ENCODE results near the gene MCF2L. TPM values are rescaled to one million over a fixed set of nuclear protein-coding genes. Genes with fewer than 3 reads are reported as not detected.

Gene MCF2L
- total RNA-seq, 1 experiment from 2014 or later = 4.5 TPM

DNA sequence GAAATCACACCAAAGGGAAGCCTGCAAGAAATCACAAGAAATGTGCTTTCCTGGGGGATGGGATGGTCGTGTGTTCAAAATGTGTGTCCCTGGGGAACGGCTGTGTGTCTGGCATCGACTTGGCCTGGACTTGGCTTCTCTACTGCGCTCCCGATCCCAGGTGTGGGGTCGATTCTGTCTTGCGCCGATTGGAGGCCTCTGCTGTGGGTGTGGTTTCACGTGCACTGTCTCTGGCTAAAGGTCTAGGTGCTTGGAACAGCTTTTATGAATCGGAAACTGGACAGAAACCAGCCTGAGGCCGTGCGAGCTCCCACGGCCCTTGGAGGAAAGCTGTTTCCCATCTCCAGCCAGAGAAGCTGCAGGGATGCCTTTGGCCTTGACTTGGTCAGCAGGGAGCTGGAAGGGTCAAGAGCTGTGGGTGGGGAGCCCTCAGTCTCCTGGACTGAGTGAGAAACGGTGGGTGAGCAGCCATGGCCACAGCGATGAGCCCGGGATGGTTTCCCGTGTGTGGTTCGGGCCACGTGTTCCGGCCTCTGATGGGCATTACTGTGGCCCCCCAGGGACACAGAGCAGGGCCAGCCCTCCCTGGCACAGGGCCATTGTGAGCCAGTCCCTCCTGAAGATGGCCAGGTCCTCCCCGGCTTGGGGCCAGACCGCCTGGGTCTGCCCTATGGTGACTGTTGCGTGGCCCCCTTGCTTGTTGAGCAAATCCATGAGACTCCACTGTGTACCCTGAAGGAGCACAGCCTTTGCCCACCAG lies 29.7 kb downstream of the MCF2L start:
- no peak for DNase-seq (ENCODE audit: low spot score)

- DNase-seq (ENCODE audit: low spot score) = no peak
Measured at GRCh38 chr13:112999414-113000177, 30.6 kb downstream of the MCF2L start.

DNA sequence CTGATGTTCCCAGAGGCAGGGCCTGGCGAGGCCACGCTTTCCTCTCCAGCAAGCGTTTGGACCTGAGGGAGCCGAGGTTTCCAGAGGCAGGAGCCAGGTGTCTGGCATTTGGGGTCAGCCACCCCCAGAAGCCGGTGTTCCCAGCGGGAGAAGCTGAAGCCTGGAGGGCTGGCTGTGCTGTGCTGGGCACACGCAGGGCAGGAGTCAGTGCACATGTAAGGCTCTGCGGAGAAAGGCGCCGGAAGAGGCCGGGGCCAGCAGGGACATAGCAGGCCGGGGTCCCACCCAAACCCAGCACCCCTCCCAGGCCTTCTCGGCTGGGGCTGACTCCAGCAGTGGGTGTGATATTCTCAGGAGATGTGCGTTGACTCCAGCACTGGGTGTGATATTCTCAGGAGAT lies 31.6 kb downstream of the MCF2L start:
- no peak for DNase-seq (ENCODE audit: low spot score)

- no peak for DNase-seq (ENCODE audit: low spot score)
Measured at GRCh38 chr13:113001241-113002140, 32.5 kb downstream of the MCF2L start.

DNA sequence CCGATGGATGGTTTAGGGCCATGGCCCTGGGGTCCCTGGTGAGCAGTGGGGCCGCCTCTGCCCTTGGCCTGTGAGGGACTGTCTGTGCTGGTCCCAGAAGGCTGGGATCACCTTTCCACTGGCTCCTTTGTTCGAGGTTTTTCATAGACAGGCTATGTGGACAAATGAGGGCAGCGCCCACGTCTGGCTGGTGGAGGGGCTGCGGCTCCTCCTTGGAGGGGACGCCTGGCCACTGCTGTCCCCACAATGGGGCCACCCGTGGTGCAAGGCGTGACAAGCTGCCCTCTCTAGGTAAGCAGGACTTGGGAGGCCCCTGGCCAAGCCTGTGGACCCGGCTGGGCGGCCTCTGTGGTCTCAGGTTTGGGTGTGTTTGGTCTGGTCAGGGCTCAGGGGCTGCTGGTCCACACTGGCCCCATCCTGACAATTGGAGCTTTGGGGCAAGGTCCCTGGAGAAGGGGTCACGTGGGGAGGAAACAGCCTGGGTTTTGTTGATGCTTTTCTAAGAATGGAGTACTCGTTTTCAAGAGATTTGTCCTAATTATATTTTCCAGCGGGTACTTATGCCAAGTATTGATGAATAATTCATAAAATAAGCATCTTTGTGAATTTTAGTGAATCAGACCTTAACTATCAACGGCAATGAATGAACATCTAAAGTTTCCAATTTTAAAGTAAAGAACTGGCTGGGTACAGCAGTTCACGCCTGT lies 33.3 kb downstream of the MCF2L start:
- no peak for DNase-seq (ENCODE audit: low spot score)

GRCh38 chr13:113002913-113003290 lies 33.9 kb downstream of the MCF2L start:
- no peak for DNase-seq (ENCODE audit: low spot score)

DNA sequence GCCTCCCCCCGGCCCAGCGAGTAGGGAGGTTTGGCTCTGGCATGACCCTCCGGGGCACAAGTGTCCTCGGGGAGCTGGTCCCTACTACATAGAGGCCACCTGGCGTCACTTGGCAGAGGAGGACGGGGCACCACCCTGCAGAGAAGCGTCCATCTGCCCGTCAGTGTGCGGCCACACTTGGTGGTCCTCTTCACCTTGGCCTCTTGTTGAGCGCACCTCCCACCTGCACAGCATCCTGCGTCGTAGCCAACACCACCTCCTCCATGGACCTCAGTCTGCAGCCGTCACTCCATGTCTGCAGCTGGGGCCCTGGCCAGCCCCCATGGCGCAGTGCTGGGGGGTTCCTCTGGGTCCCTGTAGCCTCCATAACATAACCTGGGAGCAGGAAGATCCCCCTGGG lies 35.1 kb downstream of the MCF2L start:
- no peak for DNase-seq (ENCODE audit: low spot score)

- DNase-seq (ENCODE audit: low spot score) = no peak
Measured at GRCh38 chr13:113005076-113005865, 36.3 kb downstream of the MCF2L start.

DNA sequence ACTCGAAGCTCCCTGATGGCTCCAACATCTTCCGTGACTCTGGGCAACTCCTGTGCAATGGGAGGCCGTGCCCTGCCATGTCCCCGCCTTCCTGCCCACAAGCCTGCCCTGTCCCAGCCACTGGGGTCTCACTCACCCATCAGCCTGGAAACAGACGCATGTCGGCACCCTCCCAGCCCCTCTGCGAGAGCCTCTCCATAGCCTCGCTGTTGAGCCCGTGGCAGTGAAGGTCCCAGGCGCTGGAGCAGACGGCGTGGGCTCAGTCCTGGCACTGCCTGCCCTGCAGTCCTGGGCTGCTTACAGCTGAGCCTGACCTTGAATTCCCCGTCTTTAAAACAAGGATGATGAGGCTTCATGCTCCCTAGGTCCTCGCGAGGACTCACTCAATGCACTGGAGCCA lies 37.0 kb downstream of the MCF2L start:
- DNase-seq (ENCODE audit: low spot score) = no peak

DNA sequence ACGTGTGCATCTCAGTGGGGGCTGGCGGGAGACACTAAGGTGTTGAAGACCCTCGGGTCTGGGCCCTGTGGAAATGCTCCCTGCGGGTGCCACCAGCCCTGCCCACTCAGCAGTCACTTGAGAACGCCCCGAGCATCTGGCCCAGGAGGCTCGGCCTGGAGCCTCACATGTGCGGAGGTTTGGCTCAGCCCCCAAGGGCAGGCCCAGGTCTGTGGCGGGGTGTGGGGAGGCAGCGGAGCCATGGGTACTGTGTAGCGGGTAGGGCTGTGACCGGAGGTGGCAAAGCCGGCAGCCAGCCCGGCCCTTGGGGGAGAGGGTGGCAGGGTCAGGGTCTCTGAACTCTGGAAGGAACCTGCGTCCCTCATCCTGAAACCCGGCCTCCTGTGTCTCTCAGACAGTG lies 37.6 kb downstream of the MCF2L start:
- DNase-seq (ENCODE audit: low spot score) = no peak

GRCh38 chr13:113008851-113009250 lies 39.8 kb downstream of the MCF2L start:
- no peak for DNase-seq (ENCODE audit: low spot score)

DNA sequence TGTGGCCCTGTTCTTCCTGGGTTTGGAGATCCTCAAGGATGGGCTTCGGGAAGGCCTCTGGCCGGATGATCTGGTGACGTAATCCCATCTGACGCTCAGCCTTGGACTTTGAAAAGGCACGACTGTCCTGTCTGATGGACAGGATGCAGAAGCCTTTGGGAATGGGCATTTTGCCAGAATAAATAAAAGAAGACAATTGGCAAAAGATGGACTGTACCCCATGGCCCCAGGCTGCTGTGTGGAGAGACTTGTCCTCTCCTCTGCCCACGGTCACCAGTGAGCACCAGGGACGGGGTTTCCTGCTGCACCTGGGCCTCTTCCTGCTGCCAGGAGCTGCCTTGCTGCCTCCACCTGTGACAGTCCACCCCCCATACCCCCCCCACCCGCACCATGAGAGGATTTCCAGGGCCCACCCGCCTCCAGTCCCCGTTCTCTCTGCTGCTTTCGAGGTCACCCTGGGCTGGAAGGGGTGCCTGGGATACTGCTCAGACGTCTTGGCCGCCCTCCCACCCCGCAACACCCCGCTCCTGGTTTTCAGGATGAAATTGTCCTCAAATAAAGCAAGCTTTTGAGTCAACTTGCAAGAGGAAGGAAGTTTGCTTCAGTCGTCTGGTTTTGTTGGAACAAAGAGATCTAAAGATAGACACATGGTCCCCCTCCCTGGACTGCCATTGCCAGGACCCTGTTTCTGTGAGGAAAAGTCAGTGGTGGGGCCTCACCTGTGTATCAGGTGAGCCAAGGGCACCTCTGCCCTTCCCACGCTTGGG lies 40.9 kb downstream of the MCF2L start:
- no peak for DNase-seq (ENCODE audit: low spot score)

DNA sequence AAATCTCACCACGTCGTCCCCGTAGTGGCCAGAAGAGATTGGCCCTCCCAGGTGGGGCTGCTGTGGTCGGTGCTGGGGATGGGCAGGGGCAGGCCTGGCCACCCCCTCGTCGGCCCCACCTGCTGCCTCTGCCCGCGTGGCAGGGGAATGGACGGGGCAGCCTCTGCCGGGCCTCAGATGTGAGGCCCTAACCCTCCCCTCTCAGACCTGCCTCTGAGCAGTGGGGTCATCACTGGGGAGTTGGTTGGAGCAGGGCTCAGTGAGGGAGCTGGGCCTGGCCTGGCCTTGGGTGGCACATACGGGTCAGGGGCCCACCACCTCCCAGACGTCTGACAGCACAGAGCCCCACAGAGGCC lies 41.5 kb downstream of the MCF2L start:
- DNase-seq (ENCODE audit: low spot score) = no peak

DNA sequence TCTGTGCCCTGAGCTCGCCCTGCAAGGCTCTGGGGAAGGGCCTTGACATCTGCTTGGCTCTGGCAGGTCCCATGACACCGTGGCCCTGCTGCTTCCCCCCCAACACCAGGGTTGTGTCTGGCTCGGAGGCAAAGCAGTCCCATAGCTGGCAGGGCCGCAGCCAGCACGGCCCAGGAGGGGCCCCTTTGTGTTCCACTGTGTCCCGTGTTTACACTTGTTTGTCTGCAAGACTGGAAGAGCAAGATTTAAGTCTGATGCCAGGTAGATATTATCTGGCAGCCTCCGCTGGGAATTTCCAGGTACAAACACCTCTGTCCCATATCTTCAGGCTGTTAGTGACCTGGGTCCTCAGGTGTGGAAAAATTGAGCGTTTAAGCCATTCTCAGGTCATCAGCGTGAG lies 44.3 kb downstream of the MCF2L start:
- DNase-seq (ENCODE audit: low spot score) = no peak

GRCh38 chr13:113013878-113014751 lies 45.1 kb downstream of the MCF2L start:
- no peak for DNase-seq (ENCODE audit: low spot score)

DNA sequence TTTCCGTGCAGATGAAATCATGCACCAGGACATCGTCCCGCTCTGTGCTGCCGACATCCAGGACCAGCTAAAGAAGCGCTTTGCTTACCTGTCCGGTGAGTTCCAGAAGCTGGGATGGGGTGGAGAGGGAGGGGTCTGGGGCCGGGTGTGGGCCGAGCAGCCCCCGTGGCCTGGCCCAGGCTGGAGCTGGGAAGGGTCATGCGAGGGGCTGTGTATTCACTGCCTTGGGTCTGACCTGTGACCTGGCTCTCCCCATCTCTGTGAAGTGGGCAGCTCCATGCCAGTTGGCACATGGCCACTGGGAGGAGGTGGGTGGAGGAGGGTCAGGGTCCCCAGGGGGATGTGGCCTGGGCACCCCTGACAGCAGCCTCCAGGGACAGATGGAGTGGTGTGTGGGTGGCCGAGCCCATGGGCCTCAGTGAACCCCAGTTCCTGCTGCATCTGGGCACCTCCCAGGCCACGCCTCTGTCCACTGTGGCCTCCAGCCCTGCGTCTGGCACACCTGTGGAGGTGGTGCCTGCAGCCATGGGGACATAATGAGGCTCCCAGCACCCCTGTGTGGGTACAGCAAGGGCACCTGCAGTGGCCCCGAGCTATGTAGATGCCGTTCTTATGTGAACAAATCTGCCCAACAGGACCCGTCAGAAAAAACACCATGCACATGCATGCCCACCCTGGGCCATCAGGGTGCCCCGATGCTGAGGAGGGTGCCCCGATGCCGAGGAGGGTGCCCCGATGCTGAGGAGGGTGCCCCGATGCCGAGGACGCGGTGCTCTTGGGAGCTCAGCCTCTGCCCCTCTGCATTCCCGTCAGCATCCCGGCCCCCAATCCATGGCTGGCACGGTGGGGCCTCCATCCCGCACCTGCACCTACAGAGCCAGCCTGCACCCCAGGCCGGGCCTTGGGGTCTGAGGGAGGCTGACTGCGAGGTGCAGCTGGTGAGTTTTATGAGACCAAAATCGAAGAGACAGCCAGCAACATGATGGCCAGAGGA lies 46.0 kb downstream of the MCF2L start:
- no peak for DNase-seq (ENCODE audit: low spot score)

DNA sequence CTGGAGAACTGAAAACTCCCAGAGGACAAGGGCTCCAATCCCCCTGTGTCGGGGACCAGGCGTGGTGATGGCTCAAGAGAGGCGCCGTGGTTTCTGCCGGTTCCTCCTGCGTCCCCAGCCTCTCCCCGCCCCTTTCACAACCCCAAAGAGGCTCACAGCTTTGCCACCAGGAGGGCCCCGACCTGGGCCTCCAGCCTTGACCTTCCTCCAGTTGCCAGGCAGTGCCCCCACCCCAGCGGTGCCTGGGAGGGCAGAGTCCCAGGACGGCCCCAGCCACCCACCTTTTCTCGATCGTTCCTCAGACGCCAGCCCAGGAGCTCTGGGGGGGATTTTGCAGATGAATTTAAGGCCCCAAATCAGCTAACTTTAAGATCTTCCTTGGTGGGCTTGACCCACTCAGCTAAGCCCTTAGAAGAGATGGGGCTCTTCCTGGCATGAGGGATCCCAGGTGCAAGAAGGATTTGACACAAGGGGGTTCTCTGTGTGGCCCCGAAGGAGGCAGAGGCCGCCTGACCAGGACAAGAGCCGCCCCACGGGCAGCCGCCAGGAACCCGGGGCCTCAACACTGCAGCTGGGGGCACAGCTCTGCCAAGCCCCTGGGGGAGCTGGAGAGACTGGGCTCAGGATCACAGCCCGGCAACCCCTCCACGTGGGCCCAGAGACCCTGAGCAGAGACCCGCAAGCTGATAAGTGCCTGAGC lies 47.0 kb downstream of the MCF2L start:
- DNase-seq (ENCODE audit: low spot score) = no peak
